GM12878 (cell line): Measurements from ENCODE around the gene CDC37L1. TPM values are rescaled to one million over a fixed set of nuclear protein-coding genes. Genes with fewer than 3 reads are reported as not detected.

Experiments used
- BCL11A ChIP-seq: IDR thresholded peaks from 2 replicates; pipeline ENCODE4 v1.6.1; 2011; ENCODE audit warnings: low read depth, low read length
- BHLHE40 ChIP-seq, 2 experiments: fragments of 450-650 bp in 1 of 2; IDR thresholded peaks; 2 replicates each; pipeline ENCODE4 v1.6.1; 2011 to 2017; ENCODE audit warnings: low read depth in 2 of 2, borderline replicate concordance in 1 of 2, improper control_type of control experiment in 1 of 2, low read length in 1 of 2, mild to moderate bottlenecking in 1 of 2
- CHD2 ChIP-seq: IDR thresholded peaks from 2 replicates; pipeline ENCODE4 v1.6.1; 2011; ENCODE audit warnings: low read depth, low read length, improper control_type of control experiment, borderline replicate concordance
- CREM ChIP-seq: IDR thresholded peaks from 2 replicates; pipeline ENCODE4 v1.6.1; 2014; ENCODE audit warnings: antibody characterized with exemption, low read depth
- CTCF ChIP-seq, 3 experiments: IDR thresholded peaks in 2 of 3; conservative IDR thresholded peaks in 1 of 3; 2 replicates each; pipeline ENCODE4 v1.5.1; 2011; ENCODE audit warnings: low read depth in 3 of 3, low read length in 3 of 3, mild to moderate bottlenecking in 3 of 3, control low read depth in 2 of 3, moderate library complexity in 2 of 3, inconsistent platforms in 1 of 3, mixed read lengths in 1 of 3; ENCODE audit not compliant: control insufficient read depth in 2 of 3, insufficient read depth in 1 of 3; ENCODE audit errors: extremely low read depth in 1 of 3
- CUX1 ChIP-seq: IDR thresholded peaks from 2 replicates; pipeline ENCODE4 v1.6.1; 2012; ENCODE audit warnings: improper control_type of control experiment, low read depth, low read length; ENCODE audit not compliant: insufficient replicate concordance
- EED ChIP-seq: sonication (generic); IDR thresholded peaks from 2 replicates; pipeline ENCODE4 v1.6.1; 2016; ENCODE audit warnings: antibody characterized with exemption, low read depth
- ELK1 ChIP-seq: IDR thresholded peaks from 2 replicates; pipeline ENCODE4 v1.6.1; 2012; ENCODE audit warnings: low read depth, low read length, improper control_type of control experiment
- ESRRA ChIP-seq: IDR thresholded peaks from 2 replicates; pipeline ENCODE4 v1.6.1; 2012; ENCODE audit warnings: mild to moderate bottlenecking, low read length, improper control_type of control experiment
- FOXK2 ChIP-seq: fragments of 450-650 bp; IDR thresholded peaks from 2 replicates; pipeline ENCODE4 v1.6.1; 2017; ENCODE audit warnings: mild to moderate bottlenecking, moderate library complexity
- HDAC6 ChIP-seq: fragments of 200-600 bp; sonication (generic); IDR thresholded peaks from one replicate; pipeline ENCODE4 v1.8.0; 2017; ENCODE audit warnings: antibody characterized with exemption; ENCODE audit not compliant: unreplicated experiment
- KLF5 ChIP-seq: fragments of 450-650 bp; IDR thresholded peaks from 2 replicates; pipeline ENCODE4 v1.6.1; 2014; ENCODE audit warnings: mild to moderate bottlenecking; ENCODE audit not compliant: partially characterized antibody
- MEF2B ChIP-seq: fragments of 450-650 bp; IDR thresholded peaks from 2 replicates; pipeline ENCODE4 v1.6.1; 2018; ENCODE audit warnings: mild to moderate bottlenecking, moderate library complexity; ENCODE audit not compliant: partially characterized antibody, poor library complexity, severe bottlenecking
- MTA2 ChIP-seq: fragments of 450-650 bp; IDR thresholded peaks from 2 replicates; pipeline ENCODE4 v1.6.1; 2016; ENCODE audit warnings: low read depth, mild to moderate bottlenecking, moderate library complexity
- MYC ChIP-seq: IDR thresholded peaks from 2 replicates; pipeline ENCODE4 v1.6.1; 2011; ENCODE audit warnings: mild to moderate bottlenecking, low read length, moderate library complexity, inconsistent platforms; ENCODE audit not compliant: insufficient read depth, insufficient replicate concordance, insufficient read length, severe bottlenecking
- NFYA ChIP-seq: IDR thresholded peaks from 2 replicates; pipeline ENCODE4 v1.6.1; 2011; ENCODE audit warnings: low read depth, mild to moderate bottlenecking, low read length, improper control_type of control experiment, borderline replicate concordance
- NFYB ChIP-seq: IDR thresholded peaks from 2 replicates; pipeline ENCODE4 v1.6.1; 2011; ENCODE audit warnings: low read depth, mild to moderate bottlenecking, low read length, improper control_type of control experiment, moderate library complexity; ENCODE audit not compliant: insufficient read depth
- PML ChIP-seq: IDR thresholded peaks from 2 replicates; pipeline ENCODE4 v1.6.1; 2012; ENCODE audit warnings: low read length, inconsistent platforms
- POLR2A ChIP-seq: IDR thresholded peaks from 2 replicates; pipeline ENCODE4 v1.6.1; 2011; ENCODE audit warnings: low read depth, mild to moderate bottlenecking, low read length
- POLR2AphosphoS5 ChIP-seq: IDR thresholded peaks from 2 replicates; pipeline ENCODE4 v1.6.1; 2011; ENCODE audit warnings: mild to moderate bottlenecking, low read length, inconsistent platforms
- SMARCA5 ChIP-seq: fragments of 450-650 bp; IDR thresholded peaks from 2 replicates; pipeline ENCODE4 v1.6.1; 2017; ENCODE audit warnings: mild to moderate bottlenecking
- ZNF207 ChIP-seq: fragments of 450-650 bp; IDR thresholded peaks from 2 replicates; pipeline ENCODE4 v1.6.1; 2014; ENCODE audit warnings: antibody characterized with exemption, mild to moderate bottlenecking, borderline replicate concordance
- ZNF217 ChIP-seq: fragments of 450-650 bp; IDR thresholded peaks from 2 replicates; pipeline ENCODE4 v1.6.1; 2017; ENCODE audit warnings: antibody characterized with exemption, mild to moderate bottlenecking
- ZNF274 ChIP-seq: IDR thresholded peaks from one replicate; pipeline ENCODE4 v1.8.0; 2011; ENCODE audit not compliant: insufficient read length, insufficient read depth
- polyA plus RNA-seq, 11 experiments: library from polyadenylated mRNA; depleted of rRNA in 4 of 11; unstranded in 6 of 11; stranded (reverse) in 5 of 11; fragments of >200 nt; fragmentation: Nextera tagmentation in 4 of 11; fragmentation: Illumina TruSeq in 1 of 11; extraction: Ambion mirVana in 4 of 11; extraction: Trizol in 1 of 11; gene quantifications; 1 replicate in 1 of 11; 2 replicates in 10 of 11; pipeline versions ENCODE4 v1.2.1 to v1.2.3, GENCODE V29; 2011 to 2016; ENCODE audit warnings: inconsistent platforms in 2 of 11, missing spikeins in 2 of 11, low read depth in 1 of 11
- total RNA-seq, 4 experiments: library from RNA; depleted of rRNA in 3 of 4; stranded (reverse); fragments of >200 nt in 3 of 4; fragmentation: Illumina TruSeq in 1 of 4; extraction: Trizol in 1 of 4; gene quantifications; 2 replicates each; pipeline versions ENCODE4 v1.2.1 to v1.2.3, GENCODE V29; 2013 to 2021

Gene CDC37L1
- total and polyA plus RNA-seq, 10 of the 15 experiments (the other 5 are each of a cell fraction or from before 2014, with no cell fraction given): 2.2 to 16.6 (median 8.2) TPM

GRCh38 chr9:4666042-4666699 lies 13.2 kb upstream of the CDC37L1 start, which contains the start of gene SPATA6L (continued):
- peak; percentile 74 for TF ChIP-seq BCL11A
- no peak for TF ChIP-seq ZNF217
- no peak for TF ChIP-seq NFYB
- peak; percentile 34 for TF ChIP-seq CUX1
- TF ChIP-seq EED: peak; percentile 77
- TF ChIP-seq MYC: no peak
- TF ChIP-seq POLR2A: peak; percentile 58
- TF ChIP-seq ZNF274: no peak
- TF ChIP-seq ZNF207: no peak
- TF ChIP-seq BHLHE40 (IDR thresholded peaks at IDR 0.05; ENCODE audit: borderline replicate concordance in 1 of 2, low read depth in 2 of 2, low read length in 1 of 2): no peak
- TF ChIP-seq ELK1: no peak
- TF ChIP-seq POLR2AphosphoS5: 0 out of 2 replicates have a peak, but pooled peaks have one; percentile 25
- peak; percentile 35 for TF ChIP-seq KLF5
- TF ChIP-seq ESRRA: no peak
- peak; percentile 83 for TF ChIP-seq HDAC6
- no peak for TF ChIP-seq FOXK2
- no peak for TF ChIP-seq CHD2
- TF ChIP-seq MEF2B: peak; percentile 79
- TF ChIP-seq CREM: peak; percentile 50; the same call in 1 of the 2 replicates
- TF ChIP-seq NFYA: no peak
- peak; percentile 84 for TF ChIP-seq MTA2
- peak in 2 of 3 experiments; percentile 8 to 11; a peak in 2 of 6 replicates for TF ChIP-seq CTCF (IDR thresholded peaks at IDR 0.05 in 2 of 3, conservative IDR thresholded peaks at IDR 0.05 in 1 of 3; ENCODE audit: control insufficient read depth in 2 of 3, extremely low read depth in 1 of 3, insufficient read depth in 1 of 3, low read depth in 3 of 3, low read length in 3 of 3)
- TF ChIP-seq PML: peak; percentile 50; the same call in 1 of the 2 replicates
- peak; percentile 67; the same call in 1 of the 2 replicates for TF ChIP-seq SMARCA5
